GM21723 (cell line): ENCODE results near the gene TCF7L2.

ENCODE experiments used
- ATAC-seq: cut with Tn5 transposase; IDR thresholded peaks from one replicate; pipeline ENCODE4 v1.9.1; 2021; ENCODE audit warnings: mild to moderate bottlenecking, moderate library complexity; ENCODE audit not compliant: unreplicated experiment

The TCF7L2 gene

GRCh38 chr10:112991888-112992491 lies 41.9 kb downstream of the TCF7L2 start:
- ATAC-seq = no peak

- no peak for ATAC-seq
Measured at GRCh38 chr10:112996462-112996861, 46.4 kb downstream of the TCF7L2 start.

GRCh38 chr10:112999102-112999501 lies 49.1 kb downstream of the TCF7L2 start:
- no peak for ATAC-seq

GRCh38 chr10:113000442-113000841 lies 50.4 kb downstream of the TCF7L2 start:
- no peak for ATAC-seq

GRCh38 chr10:113000876-113001598 lies 51.0 kb downstream of the TCF7L2 start:
- no peak for ATAC-seq

- ATAC-seq = no peak
Measured at GRCh38 chr10:113001599-113002448, 51.8 kb downstream of the TCF7L2 start.

- no peak for ATAC-seq
Measured at GRCh38 chr10:113002449-113002777, 52.4 kb downstream of the TCF7L2 start.

GRCh38 chr10:113003052-113003451 lies 53.0 kb downstream of the TCF7L2 start:
- ATAC-seq = no peak

- ATAC-seq = no peak
Measured at GRCh38 chr10:113004069-113004618, 54.1 kb downstream of the TCF7L2 start.

GRCh38 chr10:113005380-113005779 lies 55.3 kb downstream of the TCF7L2 start:
- no peak for ATAC-seq

GRCh38 chr10:113006656-113007342 lies 56.8 kb downstream of the TCF7L2 start:
- ATAC-seq = no peak

- no peak for ATAC-seq
Measured at GRCh38 chr10:113007343-113007771, 57.3 kb downstream of the TCF7L2 start.

GRCh38 chr10:113007821-113008220 lies 57.8 kb downstream of the TCF7L2 start:
- ATAC-seq = no peak

- ATAC-seq = no peak
Measured at GRCh38 chr10:113011592-113012374, 61.7 kb downstream of the TCF7L2 start.

GRCh38 chr10:113015201-113015600 lies 65.2 kb downstream of the TCF7L2 start:
- no peak for ATAC-seq

GRCh38 chr10:113017376-113017775 lies 67.3 kb downstream of the TCF7L2 start:
- no peak for ATAC-seq

- ATAC-seq = no peak
Measured at GRCh38 chr10:113018034-113018433, 68.0 kb downstream of the TCF7L2 start.

GRCh38 chr10:113019096-113019495 lies 69.0 kb downstream of the TCF7L2 start:
- ATAC-seq = no peak

GRCh38 chr10:113019692-113020474 lies 69.8 kb downstream of the TCF7L2 start:
- no peak for ATAC-seq

- no peak for ATAC-seq
Measured at GRCh38 chr10:113020475-113020753, 70.4 kb downstream of the TCF7L2 start.
